Natural killer cell treated with Interleukin-12 subunit alpha and Interleukin-12 subunit beta and Interleukin-15 and Interleukin-18, amount 100 ng/mL, for 72 hours (primary cell): Measurements from ENCODE around the gene LOXL3. TPM values are rescaled to one million over a fixed set of nuclear protein-coding genes. Genes with fewer than 3 reads are reported as not detected.

Experiments
- total RNA-seq, 2 donors: library from RNA; stranded (reverse); gene quantifications; one replicate each; pipeline ENCODE4 v1.2.3, GENCODE V29; 2022

LOXL3 gene
- total RNA-seq, 2 donors from 2014 or later, result 1.2 to 2.7 TPM

Other genes starting within 250 kb of the LOXL3 start
- 1 to 10 TPM; 1.2 to 3.2 TPM for gene SLC4A5, start 210.5 kb downstream of the LOXL3 start, total RNA-seq
- gene DCTN1, start 173.6 kb downstream of the LOXL3 start, total RNA-seq, result 100 to 1,000 TPM in 1 of 2 donors, 10 to 100 TPM in 1; 97.8 to 106 TPM
- gene C2orf81, start 132.3 kb downstream of the LOXL3 start, total RNA-seq, result 1 to 10 TPM; 1.7 to 2.2 TPM
- 10 to 100 TPM; 41.8 to 44.9 TPM for gene WDR54, start 132.2 kb downstream of the LOXL3 start, total RNA-seq
- 10 to 100 TPM in 1 of 2 donors, 1 to 10 TPM in 1; 4.6 to 11.6 TPM for gene RTKN, start 112.0 kb downstream of the LOXL3 start, total RNA-seq
- gene INO80B, start 98.9 kb downstream of the LOXL3 start, total RNA-seq, result 10 to 100 TPM; 42.3 to 45.6 TPM
- gene WBP1, start 95.5 kb downstream of the LOXL3 start, total RNA-seq, result 10 to 100 TPM; 28.6 to 48.0 TPM
- 100 to 1,000 TPM in 1 of 2 donors, 10 to 100 TPM in 1; 97.9 to 111 TPM for gene MOGS, start 88.6 kb downstream of the LOXL3 start, total RNA-seq
- gene MRPL53, start 81.3 kb downstream of the LOXL3 start, total RNA-seq, result 100 to 1,000 TPM in 1 of 2 donors, 10 to 100 TPM in 1; 94.5 to 111 TPM
- gene CCDC142, start 70.9 kb downstream of the LOXL3 start, total RNA-seq, result 10 to 100 TPM; 31.8 to 46.5 TPM
- gene TTC31, start 70.9 kb downstream of the LOXL3 start, total RNA-seq, result 10 to 100 TPM; 42.8 to 49.0 TPM
- gene LBX2, start 54.3 kb downstream of the LOXL3 start, total RNA-seq, result 1 to 10 TPM; 1.3 to 1.5 TPM
- gene PCGF1, start 46.2 kb downstream of the LOXL3 start, total RNA-seq, result 10 to 100 TPM; 31.3 to 41.3 TPM
- gene TLX2, start 39.5 kb downstream of the LOXL3 start, total RNA-seq, result under 1 TPM; 0.12 to 0.95 TPM
- gene DQX1, start 27.7 kb downstream of the LOXL3 start, total RNA-seq, result 1 to 10 TPM in 1 of 2 donors, under 1 TPM in 1; 0.55 to 1.0 TPM
- gene AUP1, start 24.2 kb downstream of the LOXL3 start, total RNA-seq, result 100 to 1,000 TPM; 190 to 233 TPM
- gene HTRA2, start 24.0 kb downstream of the LOXL3 start, total RNA-seq, result 100 to 1,000 TPM in 1 of 2 donors, 10 to 100 TPM in 1; 93.1 to 100 TPM
- 10 to 100 TPM; 27.4 to 34.4 TPM for gene DOK1, start 778 bp upstream of the LOXL3 start, total RNA-seq
- gene M1AP, start 94.4 kb upstream of the LOXL3 start, total RNA-seq, result not detected
- 1 to 10 TPM; 2.0 to 5.3 TPM for gene SEMA4F, start 100.3 kb upstream of the LOXL3 start, total RNA-seq